GM21737 (cell line): Measurements from ENCODE around the gene CFL2.
"Not testable (repeated sequence)": the region's sequence is repeated elsewhere in the genome, so short reads cannot be mapped to it uniquely, and the experiment has no call there.

ENCODE experiments used
- ATAC-seq: cut with Tn5 transposase; IDR thresholded peaks from one replicate; pipeline ENCODE4 v1.9.1; 2021; ENCODE audit warnings: mild to moderate bottlenecking, moderate library complexity; ENCODE audit not compliant: unreplicated experiment

CFL2 gene

DNA sequence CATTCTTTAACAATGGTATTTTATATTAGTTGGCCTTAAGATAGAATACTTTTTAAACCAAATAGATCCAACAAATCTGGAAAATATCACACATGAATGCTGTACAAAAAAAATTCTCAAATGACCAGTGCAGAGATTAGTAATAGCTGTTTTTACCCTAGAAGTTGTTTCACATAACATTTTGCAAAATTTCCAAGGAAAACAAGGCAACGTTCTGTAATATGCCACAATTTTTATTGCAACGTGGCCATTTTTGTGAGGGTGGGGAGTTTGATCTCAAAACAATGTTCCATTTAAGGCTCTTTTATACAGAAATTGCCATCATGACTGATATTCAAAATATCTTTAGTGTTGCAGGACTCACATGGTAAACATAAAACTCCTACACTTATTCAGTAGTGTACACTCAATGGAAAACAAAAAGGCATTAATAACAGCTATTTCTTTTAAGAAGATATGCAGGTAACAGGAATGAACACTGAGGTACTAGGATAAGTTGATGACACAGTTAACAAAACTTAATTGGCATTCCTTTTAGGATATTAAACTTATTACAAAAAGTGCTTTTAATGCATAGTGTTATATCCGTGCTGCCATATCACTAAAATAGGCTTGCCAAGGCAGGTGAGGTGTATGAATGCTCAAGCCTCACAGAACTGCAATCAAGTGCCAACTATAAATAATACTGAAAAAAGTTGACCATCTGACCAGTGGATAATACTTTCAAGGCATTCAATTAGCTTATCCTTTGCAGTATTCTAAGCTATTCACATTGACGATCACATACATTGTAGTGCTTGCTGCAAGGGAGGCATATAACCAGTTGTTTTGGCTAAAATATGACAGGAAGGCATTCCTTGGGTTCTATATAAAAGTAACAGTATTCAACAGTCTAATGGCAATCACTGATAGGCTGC, 2.3 kb downstream of the CFL2 start:
- ATAC-seq, result no peak

- ATAC-seq, result no peak
Measured at GRCh38 chr14:34711169-34711568, 3.2 kb downstream of the CFL2 start.

DNA sequence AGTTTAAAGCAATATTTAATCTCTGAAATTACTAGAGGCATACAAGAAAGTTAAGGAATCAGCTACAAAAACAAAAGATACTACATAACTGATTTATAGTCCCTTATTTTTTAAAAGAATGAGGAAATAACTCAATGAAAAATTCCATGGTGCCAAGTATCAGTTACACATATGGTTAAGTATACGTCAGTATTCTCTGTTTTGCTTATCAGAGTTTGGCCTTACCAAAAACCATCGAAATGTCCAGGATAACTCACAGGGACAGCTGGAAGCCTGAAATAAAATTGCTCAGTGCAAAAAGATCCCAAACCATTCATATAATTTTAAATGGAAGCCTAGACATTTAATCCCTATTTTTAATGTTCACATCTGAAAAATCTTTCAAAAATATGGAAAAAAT, 3.6 kb downstream of the CFL2 start:
- ATAC-seq, result no peak

DNA sequence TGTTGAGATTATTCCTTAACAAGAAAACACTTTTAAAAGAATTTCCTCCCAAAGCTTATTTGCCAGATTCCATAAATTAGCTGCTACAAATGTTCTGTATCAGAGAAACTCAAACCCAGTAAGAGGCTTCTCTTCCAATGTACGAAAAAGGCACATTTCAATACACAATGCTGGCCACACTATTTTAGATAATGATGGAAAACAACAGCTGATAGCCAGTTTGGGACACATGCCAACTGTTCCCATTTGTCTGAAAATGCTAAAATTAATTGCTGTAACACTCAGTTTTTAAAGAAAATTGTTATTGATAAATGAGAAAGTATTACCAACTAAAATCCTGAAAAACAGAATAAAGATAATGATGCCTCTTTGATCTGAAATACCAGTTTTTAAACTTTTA, 4.4 kb downstream of the CFL2 start:
- ATAC-seq, result no peak

- no peak for ATAC-seq
Measured at GRCh38 chr14:34707722-34708121, 6.7 kb downstream of the CFL2 start.

DNA sequence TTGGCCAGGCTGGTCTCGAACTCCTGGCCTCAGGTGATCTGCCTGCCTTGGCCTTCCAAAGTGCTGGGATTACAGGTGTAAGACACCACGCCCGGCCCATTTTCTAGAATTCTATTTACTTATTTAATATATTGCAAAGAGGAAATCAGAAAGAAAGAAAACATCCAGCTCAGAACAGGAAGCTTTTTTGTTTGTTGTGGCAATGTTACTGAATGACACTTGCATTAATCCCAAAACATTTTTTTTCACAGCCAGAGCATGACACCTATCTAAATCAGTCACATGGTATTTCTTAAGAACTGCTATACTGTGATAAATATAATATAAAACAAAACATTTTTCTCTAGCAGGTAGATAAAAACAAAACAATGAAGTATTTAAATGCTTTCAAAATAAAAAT, 12.6 kb downstream of the CFL2 start:
- ATAC-seq, result no peak

DNA sequence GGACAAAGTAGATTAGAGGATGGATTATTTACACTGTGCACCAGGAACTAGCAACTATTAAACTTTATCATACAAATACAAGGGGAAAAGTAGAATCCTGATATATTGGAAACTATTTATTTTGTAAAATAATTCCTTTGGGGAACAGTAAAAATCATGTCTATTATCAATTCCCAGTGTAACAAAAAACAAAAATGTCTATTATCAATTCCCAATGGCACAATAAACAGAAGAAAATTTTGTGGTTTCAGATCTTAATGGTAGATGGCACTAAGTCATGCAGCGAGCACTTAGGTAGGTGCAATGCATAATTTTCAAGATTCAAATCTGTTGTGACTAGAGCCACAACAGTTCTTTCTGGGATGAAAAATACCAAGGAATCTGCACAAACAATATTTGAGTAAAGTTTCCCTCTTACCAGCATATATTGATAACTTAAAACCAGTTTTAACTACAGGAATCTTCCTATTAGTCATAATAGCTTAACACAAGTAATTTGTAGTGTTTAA, 13.7 kb downstream of the CFL2 start:
- ATAC-seq, result no peak

GRCh38 chr14:34699873-34700621, 14.3 kb downstream of the CFL2 start:
- no peak for ATAC-seq

DNA sequence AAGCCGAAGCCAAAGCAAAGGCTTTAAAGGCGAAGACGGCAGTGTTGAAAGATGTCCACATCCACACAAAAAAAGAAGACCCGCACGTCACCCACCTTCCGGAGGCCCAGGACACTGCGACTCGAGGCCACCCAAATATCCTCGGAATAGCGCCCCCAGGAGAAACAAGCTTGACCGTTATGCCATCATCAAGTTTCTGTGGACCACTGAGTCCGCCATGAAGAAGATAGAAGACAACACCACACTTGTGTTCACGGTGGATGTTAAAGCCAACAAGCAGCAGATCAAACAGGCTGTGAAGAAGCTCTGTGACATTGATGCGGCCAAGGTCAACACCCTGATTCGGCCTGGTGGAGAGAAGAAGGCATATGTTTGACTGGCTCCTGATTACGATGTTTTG, 20.2 kb downstream of the CFL2 start:
- not testable (repeated sequence) for ATAC-seq

DNA sequence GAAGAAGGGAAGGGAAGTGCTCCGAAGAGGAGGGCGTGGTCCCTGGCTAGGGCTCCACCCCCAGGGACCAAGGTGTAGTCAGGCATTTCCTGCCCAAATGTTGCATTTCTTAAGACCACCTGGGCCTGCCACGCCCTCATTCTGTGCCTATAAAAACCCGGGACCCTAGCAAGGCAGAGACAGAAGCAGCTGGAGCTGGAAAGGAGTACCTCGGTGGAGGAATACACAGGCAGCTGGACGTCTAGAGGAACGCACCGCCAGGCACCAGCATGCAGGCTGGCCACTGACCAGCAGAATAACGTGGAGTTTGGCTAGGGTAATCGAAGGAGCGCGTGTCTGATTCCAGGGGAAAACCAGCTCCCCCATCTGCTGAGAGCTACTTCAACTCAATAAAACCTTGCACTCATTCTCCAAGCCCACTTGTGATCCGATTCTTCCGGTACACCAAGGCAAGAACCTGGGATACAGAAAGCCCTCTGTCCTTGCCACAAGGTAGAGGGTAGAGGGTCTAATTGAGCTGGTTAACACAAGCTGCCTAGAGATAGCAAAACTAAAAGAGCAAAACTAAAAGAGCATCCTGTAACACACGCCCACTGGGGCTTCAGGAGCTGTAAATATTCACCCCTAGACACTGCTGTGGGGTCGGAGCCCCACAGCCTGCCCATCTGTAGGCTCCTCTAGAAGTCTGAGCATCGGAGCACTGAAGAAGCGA, 21.0 kb downstream of the CFL2 start:
- no peak for ATAC-seq

GRCh38 chr14:34692898-34693227, 21.5 kb downstream of the CFL2 start:
- ATAC-seq, result no peak

GRCh38 chr14:34692348-34692747, 22.0 kb downstream of the CFL2 start:
- ATAC-seq, result no peak

DNA sequence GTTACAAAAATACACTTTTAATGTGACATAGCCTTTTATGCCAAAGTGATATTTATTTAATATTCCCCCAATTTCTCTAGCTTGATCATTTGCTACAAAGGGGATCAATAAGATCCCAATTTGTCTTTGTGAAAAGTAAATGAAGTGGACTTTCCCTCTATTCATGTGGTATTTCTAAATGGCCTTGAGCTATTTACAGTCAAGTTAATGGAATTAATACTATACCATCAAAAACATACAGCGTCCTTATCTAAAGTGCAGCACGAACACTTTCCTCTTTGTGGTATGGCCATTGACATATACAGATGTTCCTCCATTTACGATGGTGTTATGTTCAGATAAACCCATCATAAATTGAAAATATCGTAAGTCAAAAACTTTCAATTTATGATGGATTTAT, 23.2 kb downstream of the CFL2 start:
- no peak for ATAC-seq

GRCh38 chr14:34688470-34689206, 25.8 kb downstream of the CFL2 start:
- ATAC-seq, result no peak

DNA sequence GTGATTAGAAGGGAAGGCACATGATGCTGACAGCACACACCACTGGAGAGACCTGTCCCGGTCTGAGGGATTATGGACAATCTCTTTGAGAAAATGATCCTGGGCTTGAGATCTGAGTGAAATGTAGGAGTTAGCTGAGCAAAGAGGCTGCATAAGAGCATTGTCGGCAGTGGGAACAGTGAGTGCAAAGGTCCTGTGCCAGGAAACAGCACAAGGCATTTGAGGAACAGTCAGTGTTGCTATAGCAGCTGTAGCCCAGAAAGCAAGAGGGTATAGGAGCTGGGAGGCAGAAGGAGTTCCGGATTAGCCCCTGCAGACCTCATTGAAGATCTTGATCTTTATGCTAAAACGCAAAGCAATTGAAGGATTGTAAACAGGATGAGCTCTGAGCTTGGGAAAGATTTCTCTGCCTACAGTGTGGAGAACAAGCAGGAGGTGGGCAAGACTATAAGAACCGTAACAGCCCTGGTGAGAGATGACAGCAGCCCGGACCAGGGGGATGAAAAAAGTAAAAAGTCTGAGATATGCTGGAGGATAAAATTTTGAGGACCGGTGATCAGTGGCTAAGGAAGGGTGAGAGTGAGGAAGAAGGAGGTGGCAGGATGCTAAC, 28.5 kb downstream of the CFL2 start:
- no peak for ATAC-seq

DNA sequence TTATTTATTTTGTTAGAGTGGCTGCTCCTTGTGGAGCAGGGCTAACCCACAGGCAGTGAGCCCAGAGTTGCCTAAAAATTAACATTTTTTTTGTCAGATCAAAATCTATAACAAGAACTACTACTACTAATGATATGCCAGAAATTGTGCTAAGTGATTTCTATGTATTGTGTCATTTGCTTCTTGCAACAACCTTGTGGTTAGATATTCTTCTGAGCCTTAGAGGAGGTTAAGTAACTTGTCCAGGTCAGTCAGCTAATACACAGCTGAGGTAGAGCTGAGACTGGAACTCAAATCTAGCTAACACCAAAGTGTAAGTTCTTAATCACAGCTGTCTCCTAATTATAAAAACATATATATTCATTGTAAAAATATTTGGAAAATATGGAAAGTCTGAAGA, 29.8 kb downstream of the CFL2 start:
- ATAC-seq, result no peak

DNA sequence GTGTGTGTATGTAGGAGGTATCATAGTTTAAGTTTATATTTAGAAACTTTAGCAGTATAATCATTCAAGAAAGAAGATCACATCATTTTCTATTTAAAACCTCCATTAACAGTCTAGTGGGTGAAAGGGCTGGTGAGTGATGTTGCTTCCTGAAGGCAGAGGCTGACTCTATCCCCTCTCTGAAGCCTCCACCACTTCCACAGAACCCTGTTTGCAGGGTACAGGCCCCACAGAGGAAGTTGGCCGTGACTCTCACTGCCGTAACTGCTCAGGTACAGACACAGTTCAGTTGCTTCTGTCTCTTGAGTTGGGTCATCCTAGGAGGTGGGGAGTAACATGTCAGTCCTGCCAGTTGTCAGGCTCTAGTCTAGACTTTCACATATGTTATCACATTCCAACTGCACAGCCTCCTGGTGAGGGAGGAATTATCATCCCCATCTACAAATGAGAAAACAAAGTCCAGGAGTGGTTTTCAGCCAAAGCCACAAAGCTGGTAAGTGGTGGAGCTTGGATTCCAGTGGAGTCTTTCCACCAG, 31.5 kb downstream of the CFL2 start:
- ATAC-seq, result no peak

DNA sequence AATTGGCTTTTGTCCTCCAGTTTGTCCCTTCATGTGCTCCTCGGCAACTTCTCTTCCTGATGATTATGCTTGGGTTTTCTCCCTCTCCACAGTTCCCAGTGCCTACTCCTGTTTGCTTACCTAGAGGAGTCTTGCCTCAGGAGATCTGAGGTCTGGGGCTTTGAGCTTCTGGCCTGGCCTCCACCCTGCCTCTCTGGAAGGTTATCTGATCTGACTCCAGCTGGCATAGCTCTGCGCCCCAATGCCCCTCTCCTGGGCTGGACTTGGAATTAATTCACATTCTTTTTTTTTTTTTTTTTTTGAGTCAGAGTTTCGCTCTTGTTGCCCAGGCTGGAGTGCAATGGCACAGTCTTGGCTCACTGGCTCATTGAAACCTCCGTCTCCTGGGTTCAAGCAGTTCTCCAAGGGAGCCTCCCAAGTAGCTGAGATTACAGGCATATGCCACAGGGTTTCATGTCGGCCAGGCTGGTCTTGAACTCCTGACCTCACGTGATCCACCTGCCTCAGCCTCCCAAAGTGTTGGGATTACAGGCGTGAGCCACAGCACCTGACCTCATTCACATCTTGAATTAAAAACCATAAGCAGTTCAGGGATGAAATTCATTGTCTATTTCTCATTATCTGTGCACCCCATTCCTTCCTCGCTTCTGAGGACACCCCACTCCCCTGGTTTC, 33.5 kb downstream of the CFL2 start:
- ATAC-seq, result no peak

DNA sequence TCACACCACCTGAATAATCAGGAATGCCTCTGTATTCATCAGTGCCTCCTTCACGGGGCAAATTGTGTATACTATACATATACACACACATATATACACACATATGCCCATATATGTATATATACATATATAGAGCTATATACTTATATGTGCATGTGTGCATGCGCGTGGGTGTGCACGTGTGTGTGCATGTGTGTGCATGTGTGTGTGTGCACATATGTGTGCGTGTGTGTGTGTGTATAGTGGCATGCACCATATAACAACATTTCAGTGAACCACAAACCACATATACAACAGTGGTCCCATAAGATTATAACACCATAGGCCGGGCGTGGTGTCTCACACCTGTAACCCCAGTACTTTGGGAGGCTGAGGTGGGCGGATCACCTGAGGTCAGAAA, 35.7 kb downstream of the CFL2 start:
- no peak for ATAC-seq

- no peak for ATAC-seq
Measured at GRCh38 chr14:34678306-34678705, 36.1 kb downstream of the CFL2 start.
